Measurements from ENCODE around the gene AFF2. TPM values are rescaled to one million over a fixed set of nuclear protein-coding genes. Genes with fewer than 3 reads are reported as not detected.

The AFF2 gene
- total RNA-seq, 1 donor from 2014 or later = 0.27 TPM

GRCh38 chrX:148540671-148541583, 40.5 kb downstream of the AFF2 start:
- Histone ChIP-seq H3K4me3 (no peak overlapping the region), H3K9me3 (replicated peaks) (no peaks in the 10 kb centered on the region), H3K36me3 (no peaks in the 10 kb centered on the region), H3K27me3 (ENCODE audit: low read depth) (no peaks in the 10 kb centered on the region), H3K27ac (replicated peaks) (no peak overlapping the region), H3K4me1 (no peaks in the 10 kb centered on the region)
- intact Hi-C loops (cut with micrococcal nuclease) = no loop called here
- TF ChIP-seq CTCF (IDR thresholded peaks at IDR 0.05; ENCODE audit: borderline replicate concordance) = no peak
- DNase-seq = no peak

- Histone ChIP-seq H3K36me3 (no peaks in the 10 kb centered on the region), H3K27me3 (ENCODE audit: low read depth) (no peaks in the 10 kb centered on the region), H3K4me3 (no peak overlapping the region), H3K27ac (replicated peaks) (no peak overlapping the region), H3K9me3 (replicated peaks) (no peaks in the 10 kb centered on the region), H3K4me1 (no peaks in the 10 kb centered on the region)
- DNase-seq = no peak
- intact Hi-C loops (cut with micrococcal nuclease) = no loop called here
- TF ChIP-seq CTCF (IDR thresholded peaks at IDR 0.05; ENCODE audit: borderline replicate concordance) = no peak
Measured at GRCh38 chrX:148541584-148541940, 41.1 kb downstream of the AFF2 start.

GRCh38 chrX:148542481-148543255, 42.3 kb downstream of the AFF2 start:
- Histone ChIP-seq H3K4me1 (no peaks in the 10 kb centered on the region), H3K27ac (replicated peaks) (no peak overlapping the region), H3K27me3 (ENCODE audit: low read depth) (no peaks in the 10 kb centered on the region), H3K4me3 (no peak overlapping the region), H3K9me3 (replicated peaks) (no peaks in the 10 kb centered on the region), H3K36me3 (no peaks in the 10 kb centered on the region)
- no peak for TF ChIP-seq CTCF (IDR thresholded peaks at IDR 0.05; ENCODE audit: borderline replicate concordance)
- DNase-seq = no peak
- intact Hi-C loops (cut with micrococcal nuclease) = no loop called here

GRCh38 chrX:148552775-148553174, 52.4 kb downstream of the AFF2 start:
- Histone ChIP-seq H3K4me3 (no peak overlapping the region), H3K27me3 (ENCODE audit: low read depth) (no peaks in the 10 kb centered on the region), H3K36me3 (no peaks in the 10 kb centered on the region), H3K4me1 (no peaks in the 10 kb centered on the region), H3K9me3 (replicated peaks) (no peaks in the 10 kb centered on the region), H3K27ac (replicated peaks) (no peak overlapping the region)
- TF ChIP-seq CTCF (IDR thresholded peaks at IDR 0.05; ENCODE audit: borderline replicate concordance) = no peak
- intact Hi-C loops (cut with micrococcal nuclease) = no loop called here
- no peak for DNase-seq

- Histone ChIP-seq H3K4me1 (no peaks in the 10 kb centered on the region), H3K27ac (replicated peaks) (no peak overlapping the region), H3K9me3 (replicated peaks) (no peaks in the 10 kb centered on the region), H3K27me3 (ENCODE audit: low read depth) (no peaks in the 10 kb centered on the region), H3K36me3 (no peaks in the 10 kb centered on the region), H3K4me3 (no peak overlapping the region)
- intact Hi-C loops (cut with micrococcal nuclease) = no loop called here
- no peak for DNase-seq
- TF ChIP-seq CTCF (IDR thresholded peaks at IDR 0.05; ENCODE audit: borderline replicate concordance) = no peak
Measured at GRCh38 chrX:148555101-148555500, 54.7 kb downstream of the AFF2 start.

Data from left ventricle myocardium inferior (tissue), 1 donor.